ENCODE measurements around the gene UBE3A. TPM values are rescaled to one million over a fixed set of nuclear protein-coding genes. Genes with fewer than 3 reads are reported as not detected.

The UBE3A gene
- polyA plus RNA-seq, 4 donors = 14.6 to 52.5 (median 17.6) TPM

DNA sequence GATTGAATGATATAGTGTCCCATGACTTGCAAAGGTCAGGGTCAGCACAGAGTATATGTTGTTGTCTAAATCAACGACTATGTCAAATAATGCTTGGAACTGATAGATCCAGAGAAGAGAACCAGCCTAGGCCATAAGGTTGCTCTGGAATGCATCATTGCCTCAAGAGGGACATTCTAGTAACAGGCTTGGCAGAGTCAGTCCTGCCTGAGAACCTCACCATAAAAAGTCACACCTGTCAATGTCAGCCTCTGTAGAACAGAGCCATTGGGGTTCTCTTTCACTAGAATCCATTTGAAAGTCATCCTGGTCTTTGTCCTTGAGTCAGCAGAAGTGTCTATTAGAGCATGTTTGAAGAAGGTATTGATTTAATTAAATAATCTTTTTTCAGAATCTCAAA lies 31.4 kb upstream of the UBE3A start:
- H3K27me3 ChIP-seq (ENCODE audit: control insufficient read depth in 3 of 3, insufficient read depth in 3 of 3, low read length in 3 of 3) = no peaks in the 10 kb centered on the region
- FAIRE-seq = no peak
- H3K36me3 ChIP-seq (ENCODE audit: control insufficient read depth in 3 of 3, insufficient read depth in 2 of 3, low read depth in 1 of 3, low read length in 3 of 3) = no peaks in the 10 kb centered on the region
- no peak overlapping the region for H3K4me3 ChIP-seq (ENCODE audit: low read depth in 1 of 3, low read length in 3 of 3)
- no peaks in the 10 kb centered on the region for H3K4me1 ChIP-seq (ENCODE audit: control insufficient read depth in 3 of 3, insufficient read depth in 2 of 3, low read depth in 1 of 3, low read length in 2 of 3)
- WGBS, 3 donors = 57 to 68% (median 63%) methylated on average over 1 of the region's 1 CpG
- no peak overlapping the region for H3K27ac ChIP-seq (ENCODE audit: low read depth in 1 of 3, low read length in 2 of 3)
- DNase-seq = no peak
- H3K9me3 ChIP-seq (ENCODE audit: control insufficient read depth in 2 of 2, insufficient read depth in 1 of 2, low read depth in 1 of 2, low read length in 1 of 2) = peaks cover 0 to 5% of the 10 kb centered on the region in 2 donors

DNA sequence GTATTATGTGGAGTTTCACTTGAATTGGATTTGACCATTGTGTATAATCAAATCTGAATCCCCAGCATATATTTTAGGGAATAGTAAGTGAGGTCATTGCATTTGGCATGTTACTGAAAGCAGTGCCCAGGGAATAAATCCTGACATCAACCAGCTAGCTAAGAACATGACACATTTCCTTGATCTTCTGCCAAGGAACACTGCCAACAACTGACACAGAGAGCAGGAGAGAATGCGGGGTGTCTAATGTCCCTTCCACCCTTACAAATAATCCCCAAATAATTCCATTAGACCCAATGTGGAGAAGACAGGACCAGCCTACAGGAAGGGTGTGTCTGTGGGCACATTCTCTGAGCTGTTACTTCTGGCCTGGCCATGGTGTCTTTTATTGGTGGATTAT lies 30.6 kb upstream of the UBE3A start:
- H3K4me1 ChIP-seq (ENCODE audit: control insufficient read depth in 3 of 3, insufficient read depth in 2 of 3, low read depth in 1 of 3, low read length in 2 of 3) = no peaks in the 10 kb centered on the region
- H3K4me3 ChIP-seq (ENCODE audit: low read depth in 1 of 3, low read length in 3 of 3) = no peak overlapping the region
- WGBS, 3 donors = 71 to 85% (median 85%) methylated on average over 1 of the region's 1 CpG
- H3K27me3 ChIP-seq (ENCODE audit: control insufficient read depth in 3 of 3, insufficient read depth in 3 of 3, low read length in 3 of 3) = no peaks in the 10 kb centered on the region
- no peak overlapping the region for H3K27ac ChIP-seq (ENCODE audit: low read depth in 1 of 3, low read length in 2 of 3)
- DNase-seq (no peak), FAIRE-seq (no peak)
- peaks cover 0 to 5% of the 10 kb centered on the region in 2 donors for H3K9me3 ChIP-seq (ENCODE audit: control insufficient read depth in 2 of 2, insufficient read depth in 1 of 2, low read depth in 1 of 2, low read length in 1 of 2)
- no peaks in the 10 kb centered on the region for H3K36me3 ChIP-seq (ENCODE audit: control insufficient read depth in 3 of 3, insufficient read depth in 2 of 3, low read depth in 1 of 3, low read length in 3 of 3)

DNA sequence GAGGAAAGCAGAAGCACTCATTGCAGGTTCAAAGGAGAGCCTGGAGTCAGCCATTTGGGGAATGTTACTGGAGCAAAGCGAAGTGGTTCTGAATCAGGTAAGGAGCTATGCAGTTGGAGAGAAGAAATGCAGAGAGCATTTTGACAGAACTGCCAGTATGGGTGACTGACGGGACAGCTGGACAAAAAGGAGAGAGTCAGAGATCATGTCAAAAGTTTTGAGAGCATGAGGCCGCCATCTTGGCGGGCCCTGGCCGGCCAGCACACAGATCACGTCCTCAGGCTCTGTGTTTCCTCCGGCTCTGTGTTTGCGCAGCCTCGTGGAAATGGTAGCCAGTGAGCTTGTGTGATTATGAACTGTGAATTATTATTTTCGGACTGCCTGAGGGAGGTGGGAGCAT lies 29.8 kb upstream of the UBE3A start:
- no peaks in the 10 kb centered on the region for H3K27me3 ChIP-seq (ENCODE audit: control insufficient read depth in 3 of 3, insufficient read depth in 3 of 3, low read length in 3 of 3)
- WGBS, 3 donors = 90 to 96% (median 91%) methylated on average over 10 of the region's 10 CpGs
- DNase-seq = no peak
- FAIRE-seq = no peak
- no peaks in the 10 kb centered on the region for H3K36me3 ChIP-seq (ENCODE audit: control insufficient read depth in 3 of 3, insufficient read depth in 2 of 3, low read depth in 1 of 3, low read length in 3 of 3)
- H3K27ac ChIP-seq (ENCODE audit: low read depth in 1 of 3, low read length in 2 of 3) = no peak overlapping the region
- no peak overlapping the region for H3K4me3 ChIP-seq (ENCODE audit: low read depth in 1 of 3, low read length in 3 of 3)
- H3K9me3 ChIP-seq (ENCODE audit: control insufficient read depth in 2 of 2, insufficient read depth in 1 of 2, low read depth in 1 of 2, low read length in 1 of 2) = peaks cover 0 to 5% of the 10 kb centered on the region in 2 donors
- H3K4me1 ChIP-seq (ENCODE audit: control insufficient read depth in 3 of 3, insufficient read depth in 2 of 3, low read depth in 1 of 3, low read length in 2 of 3) = no peaks in the 10 kb centered on the region

DNA sequence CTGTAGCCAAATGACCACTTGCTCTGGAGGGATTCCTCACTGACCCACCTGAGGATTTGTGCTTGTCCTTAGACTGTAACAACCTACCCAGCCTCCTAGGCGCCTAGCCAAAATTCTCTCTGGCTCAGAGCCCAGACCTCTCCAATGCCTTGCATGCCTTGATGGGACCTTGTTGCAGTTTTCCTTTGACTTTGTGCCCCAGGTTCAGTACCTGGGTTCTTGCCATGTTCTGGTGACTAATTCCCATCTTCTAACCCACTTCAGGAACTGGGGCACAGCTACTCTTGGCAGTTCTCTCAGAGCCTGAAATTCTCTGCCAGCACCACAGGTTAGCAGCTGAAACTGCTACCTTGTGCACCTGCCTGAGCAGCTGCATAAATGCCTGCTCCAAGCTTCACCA lies 27.0 kb upstream of the UBE3A start:
- FAIRE-seq (no peak), DNase-seq (no peak)
- peaks cover 0 to 5% of the 10 kb centered on the region in 2 donors for H3K9me3 ChIP-seq (ENCODE audit: control insufficient read depth in 2 of 2, insufficient read depth in 1 of 2, low read depth in 1 of 2, low read length in 1 of 2)
- no peaks in the 10 kb centered on the region for H3K36me3 ChIP-seq (ENCODE audit: control insufficient read depth in 3 of 3, insufficient read depth in 2 of 3, low read depth in 1 of 3, low read length in 3 of 3)
- 77 to 82% (median 80%) methylated on average over 1 of the region's 1 CpG for WGBS, 3 donors
- no peaks in the 10 kb centered on the region for H3K27me3 ChIP-seq (ENCODE audit: control insufficient read depth in 3 of 3, insufficient read depth in 3 of 3, low read length in 3 of 3)
- H3K4me3 ChIP-seq (ENCODE audit: low read depth in 1 of 3, low read length in 3 of 3) = no peak overlapping the region
- no peaks in the 10 kb centered on the region for H3K4me1 ChIP-seq (ENCODE audit: control insufficient read depth in 3 of 3, insufficient read depth in 2 of 3, low read depth in 1 of 3, low read length in 2 of 3)
- no peak overlapping the region for H3K27ac ChIP-seq (ENCODE audit: low read depth in 1 of 3, low read length in 2 of 3)

DNA sequence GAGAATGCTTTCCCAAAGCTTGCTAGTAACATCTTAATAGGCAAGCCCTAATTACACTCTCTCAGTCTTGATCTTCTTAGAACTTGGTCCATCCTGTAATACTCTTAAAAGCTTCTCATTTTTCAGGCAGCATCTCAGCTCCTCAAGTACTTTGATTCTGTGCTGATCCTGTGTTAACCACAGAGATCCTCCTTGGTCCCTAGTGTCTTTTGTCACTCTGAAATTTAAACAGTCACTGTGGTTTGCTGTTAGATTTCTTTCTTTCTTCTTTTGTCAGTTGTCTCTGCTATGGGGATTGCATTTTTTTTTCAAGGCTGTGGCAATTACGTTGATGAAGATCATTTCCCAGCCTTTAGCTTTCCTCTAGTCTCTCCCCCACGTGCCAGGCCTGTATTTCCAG lies 26.0 kb upstream of the UBE3A start:
- Histone ChIP-seq H3K4me1 (ENCODE audit: control insufficient read depth in 3 of 3, insufficient read depth in 2 of 3, low read depth in 1 of 3, low read length in 2 of 3) (no peaks in the 10 kb centered on the region), H3K36me3 (ENCODE audit: control insufficient read depth in 3 of 3, insufficient read depth in 2 of 3, low read depth in 1 of 3, low read length in 3 of 3) (no peaks in the 10 kb centered on the region), H3K4me3 (ENCODE audit: low read depth in 1 of 3, low read length in 3 of 3) (no peak overlapping the region), H3K9me3 (ENCODE audit: control insufficient read depth in 2 of 2, insufficient read depth in 1 of 2, low read depth in 1 of 2, low read length in 1 of 2) (peaks cover 0 to 5% of the 10 kb centered on the region in 2 donors), H3K27me3 (ENCODE audit: control insufficient read depth in 3 of 3, insufficient read depth in 3 of 3, low read length in 3 of 3) (no peaks in the 10 kb centered on the region), H3K27ac (ENCODE audit: low read depth in 1 of 3, low read length in 2 of 3) (no peak overlapping the region)
- FAIRE-seq = no peak
- 30 to 51% (median 34%) methylated on average over 2 of the region's 2 CpGs for WGBS, 3 donors
- DNase-seq = no peak

DNA sequence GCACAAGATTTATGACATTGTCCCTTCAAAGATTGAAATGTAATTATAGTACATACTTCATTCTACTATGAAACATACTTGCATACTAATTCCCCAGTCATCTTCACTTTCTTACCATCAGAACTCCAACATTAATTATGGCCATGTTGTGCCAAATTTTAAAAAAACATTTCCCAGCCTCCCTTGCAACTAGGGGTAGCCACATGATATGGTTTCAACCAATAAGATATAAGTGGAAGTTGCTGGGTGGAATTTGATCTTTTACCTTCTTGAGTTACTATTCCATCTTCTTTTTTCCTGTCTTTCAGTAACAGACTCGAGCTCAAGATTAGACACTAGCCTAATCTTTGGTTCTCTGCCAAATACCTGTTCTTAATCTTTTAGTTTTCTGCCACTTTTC lies 25.6 kb upstream of the UBE3A start:
- no peak for FAIRE-seq

DNA sequence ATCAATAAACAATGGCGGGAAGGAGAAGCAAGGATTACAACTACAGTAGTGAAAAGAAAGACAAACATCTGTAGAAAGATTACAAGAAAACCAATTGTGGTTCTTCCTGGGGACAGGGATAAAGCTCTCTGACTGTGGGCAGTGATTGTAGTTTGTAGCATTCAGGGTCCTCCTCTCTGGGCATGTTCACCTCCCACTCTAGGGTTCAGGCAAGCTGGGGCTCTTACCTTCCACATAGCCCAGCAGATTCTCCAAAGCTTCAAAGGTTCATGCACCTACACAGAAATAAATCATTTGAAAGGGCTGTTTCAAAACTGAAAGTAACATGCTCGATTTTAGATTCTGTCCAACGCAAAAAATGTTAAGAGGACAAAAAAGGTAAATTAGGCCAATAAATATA lies 17.4 kb upstream of the UBE3A start:
- Histone ChIP-seq H3K4me3 (ENCODE audit: low read depth in 1 of 3, low read length in 3 of 3) (no peak overlapping the region), H3K27ac (ENCODE audit: low read depth in 1 of 3, low read length in 2 of 3) (no peak overlapping the region), H3K36me3 (ENCODE audit: control insufficient read depth in 3 of 3, insufficient read depth in 2 of 3, low read depth in 1 of 3, low read length in 3 of 3) (no peaks in the 10 kb centered on the region), H3K27me3 (ENCODE audit: control insufficient read depth in 3 of 3, insufficient read depth in 3 of 3, low read length in 3 of 3) (no peaks in the 10 kb centered on the region), H3K4me1 (ENCODE audit: control insufficient read depth in 3 of 3, insufficient read depth in 2 of 3, low read depth in 1 of 3, low read length in 2 of 3) (no peaks in the 10 kb centered on the region), H3K9me3 (ENCODE audit: control insufficient read depth in 2 of 2, insufficient read depth in 1 of 2, low read depth in 1 of 2, low read length in 1 of 2) (peaks cover 0 to 2% of the 10 kb centered on the region in 2 donors)
- WGBS, 3 donors = 80 to 88% (median 86%) methylated on average over 3 of the region's 3 CpGs
- no peak for DNase-seq
- FAIRE-seq = no peak

More for the DNA sequence above, 25.6 kb upstream of the UBE3A start:
- Histone ChIP-seq H3K27ac (ENCODE audit: low read depth in 1 of 3, low read length in 2 of 3) (no peak overlapping the region), H3K4me1 (ENCODE audit: control insufficient read depth in 3 of 3, insufficient read depth in 2 of 3, low read depth in 1 of 3, low read length in 2 of 3) (no peaks in the 10 kb centered on the region), H3K9me3 (ENCODE audit: control insufficient read depth in 2 of 2, insufficient read depth in 1 of 2, low read depth in 1 of 2, low read length in 1 of 2) (peaks cover 0 to 5% of the 10 kb centered on the region in 2 donors), H3K36me3 (ENCODE audit: control insufficient read depth in 3 of 3, insufficient read depth in 2 of 3, low read depth in 1 of 3, low read length in 3 of 3) (no peaks in the 10 kb centered on the region), H3K4me3 (ENCODE audit: low read depth in 1 of 3, low read length in 3 of 3) (no peak overlapping the region), H3K27me3 (ENCODE audit: control insufficient read depth in 3 of 3, insufficient read depth in 3 of 3, low read length in 3 of 3) (no peaks in the 10 kb centered on the region)
- 0 to 35% (median 0%) methylated on average over 1 of the region's 1 CpG for WGBS, 3 donors
- no peak for DNase-seq

DNA sequence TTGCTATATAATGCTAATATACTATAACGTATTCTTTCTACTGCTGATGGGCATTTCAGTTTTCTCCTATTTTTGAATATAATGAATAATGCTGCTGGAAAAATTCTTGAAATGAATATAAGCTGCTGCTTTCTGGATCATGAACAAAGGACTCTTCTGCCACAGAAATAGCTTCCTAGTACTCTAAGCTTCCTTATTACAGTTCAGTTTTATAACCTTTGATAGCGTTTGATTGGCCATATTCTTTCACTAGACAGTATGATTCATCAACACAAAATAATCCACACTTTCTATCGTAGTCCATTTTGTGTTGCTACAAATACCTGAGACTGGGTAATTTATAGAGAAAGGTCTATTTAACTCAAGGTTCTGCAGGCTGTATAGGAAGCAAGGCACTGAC lies 16.4 kb upstream of the UBE3A start:
- no peaks in the 10 kb centered on the region for H3K4me1 ChIP-seq (ENCODE audit: control insufficient read depth in 3 of 3, insufficient read depth in 2 of 3, low read depth in 1 of 3, low read length in 2 of 3)
- peaks cover 0 to 6% of the 10 kb centered on the region in 2 donors for H3K9me3 ChIP-seq (ENCODE audit: control insufficient read depth in 2 of 2, insufficient read depth in 1 of 2, low read depth in 1 of 2, low read length in 1 of 2)
- H3K27me3 ChIP-seq (ENCODE audit: control insufficient read depth in 3 of 3, insufficient read depth in 3 of 3, low read length in 3 of 3) = no peaks in the 10 kb centered on the region
- 58 to 75% (median 74%) methylated on average over 3 of the region's 3 CpGs for WGBS, 3 donors
- H3K4me3 ChIP-seq (ENCODE audit: low read depth in 1 of 3, low read length in 3 of 3) = no peak overlapping the region
- no peak overlapping the region for H3K27ac ChIP-seq (ENCODE audit: low read depth in 1 of 3, low read length in 2 of 3)
- DNase-seq (no peak), FAIRE-seq (no peak)
- H3K36me3 ChIP-seq (ENCODE audit: control insufficient read depth in 3 of 3, insufficient read depth in 2 of 3, low read depth in 1 of 3, low read length in 3 of 3) = no peaks in the 10 kb centered on the region

DNA sequence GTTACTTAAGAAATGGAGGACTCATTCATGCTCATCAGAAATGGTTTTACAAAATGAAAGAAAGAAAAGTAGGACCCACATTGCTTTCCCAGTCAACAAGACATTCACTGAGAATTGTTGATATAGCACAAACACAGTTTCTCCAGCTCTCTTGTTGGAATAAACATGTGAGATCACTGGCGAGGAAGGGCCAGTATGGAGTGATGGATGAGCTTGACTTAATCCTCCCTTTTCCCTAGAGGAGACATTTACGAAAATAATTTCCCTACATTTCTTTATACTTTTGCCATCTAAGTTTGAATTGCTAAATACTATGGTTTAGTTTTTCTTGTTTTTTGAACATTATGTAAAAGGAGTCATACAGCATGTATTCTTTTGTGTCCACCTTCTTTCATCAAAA lies 15.9 kb upstream of the UBE3A start:
- 65 to 87% (median 77%) methylated on average over 2 of the region's 2 CpGs for WGBS, 3 donors
- Histone ChIP-seq H3K4me1 (ENCODE audit: control insufficient read depth in 3 of 3, insufficient read depth in 2 of 3, low read depth in 1 of 3, low read length in 2 of 3) (no peaks in the 10 kb centered on the region), H3K36me3 (ENCODE audit: control insufficient read depth in 3 of 3, insufficient read depth in 2 of 3, low read depth in 1 of 3, low read length in 3 of 3) (no peaks in the 10 kb centered on the region), H3K27me3 (ENCODE audit: control insufficient read depth in 3 of 3, insufficient read depth in 3 of 3, low read length in 3 of 3) (no peaks in the 10 kb centered on the region), H3K4me3 (ENCODE audit: low read depth in 1 of 3, low read length in 3 of 3) (no peak overlapping the region), H3K9me3 (ENCODE audit: control insufficient read depth in 2 of 2, insufficient read depth in 1 of 2, low read depth in 1 of 2, low read length in 1 of 2) (peaks cover 0 to 6% of the 10 kb centered on the region in 2 donors), H3K27ac (ENCODE audit: low read depth in 1 of 3, low read length in 2 of 3) (no peak overlapping the region)
- DNase-seq (no peak), FAIRE-seq (no peak)
